Retinal pigment epithelial cell (primary cell): ENCODE measurements around the gene SAP30BP.

Experiments used
- DNase-seq: peaks from one replicate; pipeline ENCODE4 v3.0.0-alpha.2; 2010; ENCODE audit warnings: low read depth
- H3K4me3 ChIP-seq: 2 replicates; pipeline ENCODE4 v1.5.1; 2011; ENCODE audit warnings: mild to moderate bottlenecking, low read length, control low read depth, moderate library complexity
- CTCF ChIP-seq: conservative IDR thresholded peaks from 2 replicates; pipeline ENCODE4 v1.5.1; 2011; ENCODE audit warnings: low read depth, low read length, control low read depth, inconsistent platforms

SAP30BP gene

GRCh38 chr17:75642784-75643642, 24.1 kb upstream of the SAP30BP start:
- TF ChIP-seq CTCF = no peak
- no peak overlapping the region for H3K4me3 ChIP-seq
- DNase-seq = no peak

GRCh38 chr17:75643643-75644017, 23.5 kb upstream of the SAP30BP start:
- no peak for TF ChIP-seq CTCF
- no peak overlapping the region for H3K4me3 ChIP-seq
- no peak for DNase-seq

GRCh38 chr17:75645501-75645888, 21.6 kb upstream of the SAP30BP start:
- H3K4me3 ChIP-seq = no peak overlapping the region
- peak; percentile 78 for DNase-seq
- TF ChIP-seq CTCF = no peak

GRCh38 chr17:75645889-75646637, 21.1 kb upstream of the SAP30BP start:
- no peak for DNase-seq
- no peak overlapping the region for H3K4me3 ChIP-seq

GRCh38 chr17:75646638-75646992, 20.5 kb upstream of the SAP30BP start:
- no peak for DNase-seq
- H3K4me3 ChIP-seq = no peak overlapping the region
- TF ChIP-seq CTCF = no peak

More at GRCh38 chr17:75645889-75646637, 21.1 kb upstream of the SAP30BP start:
- TF ChIP-seq CTCF = no peak

GRCh38 chr17:75647061-75647460, 20.1 kb upstream of the SAP30BP start:
- DNase-seq = no peak
- TF ChIP-seq CTCF = no peak
- H3K4me3 ChIP-seq = no peak overlapping the region
